Measurements from ENCODE around the gene FAM222B.

FAM222B gene

DNA sequence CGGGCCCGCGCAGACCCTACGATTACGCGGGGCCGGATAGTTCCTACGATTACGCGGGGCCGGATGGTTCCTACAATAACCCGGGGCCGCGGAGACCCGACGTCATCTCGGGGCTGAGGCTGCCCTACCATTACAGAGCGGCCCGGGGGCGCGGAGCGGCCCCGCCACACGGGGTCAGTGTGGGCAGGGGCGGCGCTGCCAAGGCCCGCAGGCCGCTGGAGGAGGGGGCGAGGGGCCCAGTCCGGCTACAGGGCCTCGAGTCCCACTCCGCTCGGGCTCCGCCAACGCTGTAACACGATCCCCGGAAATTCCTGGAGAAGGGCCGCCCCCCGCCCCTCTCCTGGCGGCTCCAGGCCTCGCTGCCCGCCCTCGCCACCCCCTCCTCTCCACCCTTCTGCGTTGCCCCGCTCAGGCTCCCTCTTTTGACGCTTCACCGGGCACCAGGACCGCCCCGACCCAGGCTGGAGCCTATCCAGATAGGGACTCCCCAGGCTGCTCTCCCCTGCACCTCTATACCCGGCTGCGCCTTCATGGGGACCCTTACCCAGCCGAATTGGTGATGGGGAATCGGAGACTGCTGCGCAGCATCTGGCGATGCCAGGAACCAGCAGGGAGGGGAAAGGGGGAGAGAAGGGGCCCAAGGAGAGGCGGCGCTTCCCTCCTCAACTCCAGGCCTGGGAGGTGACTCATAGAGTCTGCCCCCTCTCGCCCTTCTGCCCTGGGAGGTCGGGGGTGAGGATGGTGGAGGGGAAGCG, 124.8 kb downstream of the FAM222B start, which contains the start of gene RAB34 (continued):
- TF ChIP-seq, protein P1, sequence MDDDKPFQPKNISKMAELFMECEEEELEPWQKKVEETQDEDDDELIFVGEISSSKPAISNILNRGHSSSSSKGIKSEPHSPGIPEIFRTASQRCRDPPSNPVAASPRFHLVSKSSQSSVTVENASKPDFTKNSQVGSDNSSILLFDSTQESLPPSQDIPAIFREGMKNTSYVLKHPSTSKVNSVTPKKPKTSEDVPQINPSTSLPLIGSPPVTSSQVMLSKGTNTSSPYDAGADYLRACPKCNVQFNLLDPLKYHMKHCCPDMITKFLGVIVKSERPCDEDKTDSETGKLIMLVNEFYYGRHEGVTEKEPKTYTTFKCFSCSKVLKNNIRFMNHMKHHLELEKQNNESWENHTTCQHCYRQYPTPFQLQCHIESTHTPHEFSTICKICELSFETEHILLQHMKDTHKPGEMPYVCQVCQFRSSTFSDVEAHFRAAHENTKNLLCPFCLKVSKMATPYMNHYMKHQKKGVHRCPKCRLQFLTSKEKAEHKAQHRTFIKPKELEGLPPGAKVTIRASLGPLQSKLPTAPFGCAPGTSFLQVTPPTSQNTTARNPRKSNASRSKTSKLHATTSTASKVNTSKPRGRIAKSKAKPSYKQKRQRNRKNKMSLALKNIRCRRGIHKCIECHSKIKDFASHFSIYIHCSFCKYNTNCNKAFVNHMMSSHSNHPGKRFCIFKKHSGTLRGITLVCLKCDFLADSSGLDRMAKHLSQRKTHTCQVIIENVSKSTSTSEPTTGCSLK (tag by site-specific recombination; IDR thresholded peaks at IDR 0.05), result no peak
- no peak for TF ChIP-seq HOXC10 (CRISPR knock-in tag; IDR thresholded peaks at IDR 0.05)
- TF ChIP-seq OSR2 (tag by site-specific recombination; IDR thresholded peaks at IDR 0.05), result no peak
- TF ChIP-seq, protein P2, sequence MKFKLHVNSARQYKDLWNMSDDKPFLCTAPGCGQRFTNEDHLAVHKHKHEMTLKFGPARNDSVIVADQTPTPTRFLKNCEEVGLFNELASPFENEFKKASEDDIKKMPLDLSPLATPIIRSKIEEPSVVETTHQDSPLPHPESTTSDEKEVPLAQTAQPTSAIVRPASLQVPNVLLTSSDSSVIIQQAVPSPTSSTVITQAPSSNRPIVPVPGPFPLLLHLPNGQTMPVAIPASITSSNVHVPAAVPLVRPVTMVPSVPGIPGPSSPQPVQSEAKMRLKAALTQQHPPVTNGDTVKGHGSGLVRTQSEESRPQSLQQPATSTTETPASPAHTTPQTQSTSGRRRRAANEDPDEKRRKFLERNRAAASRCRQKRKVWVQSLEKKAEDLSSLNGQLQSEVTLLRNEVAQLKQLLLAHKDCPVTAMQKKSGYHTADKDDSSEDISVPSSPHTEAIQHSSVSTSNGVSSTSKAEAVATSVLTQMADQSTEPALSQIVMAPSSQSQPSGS (tag by site-specific recombination; IDR thresholded peaks at IDR 0.05; ENCODE audit: low read depth), result no peak
- TF ChIP-seq ZFP41 (tag by site-specific recombination; IDR thresholded peaks at IDR 0.05; ENCODE audit: borderline replicate concordance), result no peak
- peak; percentile 41; the same call in 1 of the 2 replicates for TF ChIP-seq YY1 (tag by site-specific recombination; IDR thresholded peaks at IDR 0.05)
- no peak for TF ChIP-seq ZNF768 (tag by site-specific recombination; IDR thresholded peaks at IDR 0.05)
- TF ChIP-seq, protein P3, sequence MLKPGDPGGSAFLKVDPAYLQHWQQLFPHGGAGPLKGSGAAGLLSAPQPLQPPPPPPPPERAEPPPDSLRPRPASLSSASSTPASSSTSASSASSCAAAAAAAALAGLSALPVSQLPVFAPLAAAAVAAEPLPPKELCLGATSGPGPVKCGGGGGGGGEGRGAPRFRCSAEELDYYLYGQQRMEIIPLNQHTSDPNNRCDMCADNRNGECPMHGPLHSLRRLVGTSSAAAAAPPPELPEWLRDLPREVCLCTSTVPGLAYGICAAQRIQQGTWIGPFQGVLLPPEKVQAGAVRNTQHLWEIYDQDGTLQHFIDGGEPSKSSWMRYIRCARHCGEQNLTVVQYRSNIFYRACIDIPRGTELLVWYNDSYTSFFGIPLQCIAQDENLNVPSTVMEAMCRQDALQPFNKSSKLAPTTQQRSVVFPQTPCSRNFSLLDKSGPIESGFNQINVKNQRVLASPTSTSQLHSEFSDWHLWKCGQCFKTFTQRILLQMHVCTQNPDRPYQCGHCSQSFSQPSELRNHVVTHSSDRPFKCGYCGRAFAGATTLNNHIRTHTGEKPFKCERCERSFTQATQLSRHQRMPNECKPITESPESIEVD (tag by site-specific recombination; IDR thresholded peaks at IDR 0.05), result no peak
- peak; percentile 13; the same call in 1 of the 2 replicates for TF ChIP-seq PRDM1 (tag by site-specific recombination; IDR thresholded peaks at IDR 0.05)
- TF ChIP-seq ZNF654 (tag by site-specific recombination; IDR thresholded peaks at IDR 0.05; ENCODE audit: low read depth), result no peak
- TF ChIP-seq, protein P4, sequence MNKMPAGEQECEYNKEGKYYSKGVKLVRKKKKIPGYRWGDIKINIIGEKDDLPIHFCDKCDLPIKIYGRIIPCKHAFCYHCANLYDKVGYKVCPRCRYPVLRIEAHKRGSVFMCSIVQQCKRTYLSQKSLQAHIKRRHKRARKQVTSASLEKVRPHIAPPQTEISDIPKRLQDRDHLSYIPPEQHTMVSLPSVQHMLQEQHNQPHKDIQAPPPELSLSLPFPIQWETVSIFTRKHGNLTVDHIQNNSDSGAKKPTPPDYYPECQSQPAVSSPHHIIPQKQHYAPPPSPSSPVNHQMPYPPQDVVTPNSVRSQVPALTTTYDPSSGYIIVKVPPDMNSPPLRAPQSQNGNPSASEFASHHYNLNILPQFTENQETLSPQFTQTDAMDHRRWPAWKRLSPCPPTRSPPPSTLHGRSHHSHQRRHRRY (tag by site-specific recombination; IDR thresholded peaks at IDR 0.05), result no peak
- TF ChIP-seq ZXDB (tag by site-specific recombination; IDR thresholded peaks at IDR 0.05), result peak; percentile 60
- TF ChIP-seq ZNF214 (tag by site-specific recombination; IDR thresholded peaks at IDR 0.05; ENCODE audit: borderline replicate concordance), result no peak
- no peak for TF ChIP-seq BCL11B (tag by site-specific recombination; IDR thresholded peaks at IDR 0.05; ENCODE audit: low read depth)
- TF ChIP-seq SCRT2 (tag by site-specific recombination; IDR thresholded peaks at IDR 0.05), result no peak
- no peak for TF ChIP-seq ZNF16 (tag by site-specific recombination; IDR thresholded peaks at IDR 0.05; ENCODE audit: low read depth)
- peak; percentile 62 for TF ChIP-seq ZNF561 (tag by site-specific recombination; IDR thresholded peaks at IDR 0.05; ENCODE audit: borderline replicate concordance)
- no peak for TF ChIP-seq ZNF423 (tag by site-specific recombination; IDR thresholded peaks at IDR 0.05)
- TF ChIP-seq ZNF473 (tag by site-specific recombination; IDR thresholded peaks at IDR 0.05), result no peak
- TF ChIP-seq ZBTB7A (tag by site-specific recombination; IDR thresholded peaks at IDR 0.05; ENCODE audit: low read depth), result no peak; the same call in 1 of the 2 replicates
- no peak for TF ChIP-seq ZNF302 (tag by site-specific recombination; IDR thresholded peaks at IDR 0.05; ENCODE audit: low read depth)
- TF ChIP-seq, protein P5, sequence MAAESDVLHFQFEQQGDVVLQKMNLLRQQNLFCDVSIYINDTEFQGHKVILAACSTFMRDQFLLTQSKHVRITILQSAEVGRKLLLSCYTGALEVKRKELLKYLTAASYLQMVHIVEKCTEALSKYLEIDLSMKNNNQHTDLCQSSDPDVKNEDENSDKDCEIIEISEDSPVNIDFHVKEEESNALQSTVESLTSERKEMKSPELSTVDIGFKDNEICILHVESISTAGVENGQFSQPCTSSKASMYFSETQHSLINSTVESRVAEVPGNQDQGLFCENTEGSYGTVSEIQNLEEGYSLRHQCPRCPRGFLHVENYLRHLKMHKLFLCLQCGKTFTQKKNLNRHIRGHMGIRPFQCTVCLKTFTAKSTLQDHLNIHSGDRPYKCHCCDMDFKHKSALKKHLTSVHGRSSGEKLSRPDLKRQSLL (tag by site-specific recombination; IDR thresholded peaks at IDR 0.05), result peak; percentile 88
- TF ChIP-seq, protein P6, sequence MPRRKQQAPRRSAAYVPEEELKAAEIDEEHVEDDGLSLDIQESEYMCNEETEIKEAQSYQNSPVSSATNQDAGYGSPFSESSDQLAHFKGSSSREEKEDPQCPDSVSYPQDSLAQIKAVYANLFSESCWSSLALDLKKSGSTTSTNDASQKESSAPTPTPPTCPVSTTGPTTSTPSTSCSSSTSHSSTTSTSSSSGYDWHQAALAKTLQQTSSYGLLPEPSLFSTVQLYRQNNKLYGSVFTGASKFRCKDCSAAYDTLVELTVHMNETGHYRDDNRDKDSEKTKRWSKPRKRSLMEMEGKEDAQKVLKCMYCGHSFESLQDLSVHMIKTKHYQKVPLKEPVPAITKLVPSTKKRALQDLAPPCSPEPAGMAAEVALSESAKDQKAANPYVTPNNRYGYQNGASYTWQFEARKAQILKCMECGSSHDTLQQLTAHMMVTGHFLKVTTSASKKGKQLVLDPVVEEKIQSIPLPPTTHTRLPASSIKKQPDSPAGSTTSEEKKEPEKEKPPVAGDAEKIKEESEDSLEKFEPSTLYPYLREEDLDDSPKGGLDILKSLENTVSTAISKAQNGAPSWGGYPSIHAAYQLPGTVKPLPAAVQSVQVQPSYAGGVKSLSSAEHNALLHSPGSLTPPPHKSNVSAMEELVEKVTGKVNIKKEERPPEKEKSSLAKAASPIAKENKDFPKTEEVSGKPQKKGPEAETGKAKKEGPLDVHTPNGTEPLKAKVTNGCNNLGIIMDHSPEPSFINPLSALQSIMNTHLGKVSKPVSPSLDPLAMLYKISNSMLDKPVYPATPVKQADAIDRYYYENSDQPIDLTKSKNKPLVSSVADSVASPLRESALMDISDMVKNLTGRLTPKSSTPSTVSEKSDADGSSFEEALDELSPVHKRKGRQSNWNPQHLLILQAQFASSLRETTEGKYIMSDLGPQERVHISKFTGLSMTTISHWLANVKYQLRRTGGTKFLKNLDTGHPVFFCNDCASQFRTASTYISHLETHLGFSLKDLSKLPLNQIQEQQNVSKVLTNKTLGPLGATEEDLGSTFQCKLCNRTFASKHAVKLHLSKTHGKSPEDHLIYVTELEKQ (tag by site-specific recombination; IDR thresholded peaks at IDR 0.05; ENCODE audit: borderline replicate concordance), result no peak
- TF ChIP-seq, protein P7, sequence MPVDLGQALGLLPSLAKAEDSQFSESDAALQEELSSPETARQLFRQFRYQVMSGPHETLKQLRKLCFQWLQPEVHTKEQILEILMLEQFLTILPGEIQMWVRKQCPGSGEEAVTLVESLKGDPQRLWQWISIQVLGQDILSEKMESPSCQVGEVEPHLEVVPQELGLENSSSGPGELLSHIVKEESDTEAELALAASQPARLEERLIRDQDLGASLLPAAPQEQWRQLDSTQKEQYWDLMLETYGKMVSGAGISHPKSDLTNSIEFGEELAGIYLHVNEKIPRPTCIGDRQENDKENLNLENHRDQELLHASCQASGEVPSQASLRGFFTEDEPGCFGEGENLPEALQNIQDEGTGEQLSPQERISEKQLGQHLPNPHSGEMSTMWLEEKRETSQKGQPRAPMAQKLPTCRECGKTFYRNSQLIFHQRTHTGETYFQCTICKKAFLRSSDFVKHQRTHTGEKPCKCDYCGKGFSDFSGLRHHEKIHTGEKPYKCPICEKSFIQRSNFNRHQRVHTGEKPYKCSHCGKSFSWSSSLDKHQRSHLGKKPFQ (tag by site-specific recombination; IDR thresholded peaks at IDR 0.05), result no peak
- TF ChIP-seq, protein P8, sequence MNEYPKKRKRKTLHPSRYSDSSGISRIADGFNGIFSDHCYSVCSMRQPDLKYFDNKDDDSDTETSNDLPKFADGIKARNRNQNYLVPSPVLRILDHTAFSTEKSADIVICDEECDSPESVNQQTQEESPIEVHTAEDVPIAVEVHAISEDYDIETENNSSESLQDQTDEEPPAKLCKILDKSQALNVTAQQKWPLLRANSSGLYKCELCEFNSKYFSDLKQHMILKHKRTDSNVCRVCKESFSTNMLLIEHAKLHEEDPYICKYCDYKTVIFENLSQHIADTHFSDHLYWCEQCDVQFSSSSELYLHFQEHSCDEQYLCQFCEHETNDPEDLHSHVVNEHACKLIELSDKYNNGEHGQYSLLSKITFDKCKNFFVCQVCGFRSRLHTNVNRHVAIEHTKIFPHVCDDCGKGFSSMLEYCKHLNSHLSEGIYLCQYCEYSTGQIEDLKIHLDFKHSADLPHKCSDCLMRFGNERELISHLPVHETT (tag by site-specific recombination; IDR thresholded peaks at IDR 0.05), result no peak

Data from HEK293 (cell line).